Activated naive CD8-positive, alpha-beta T cell treated with anti-CD3 and anti-CD28 coated beads, Interleukin-2, amount 10 ng/mL, durations not matched to agents 7 days and 5 days (primary cell): ENCODE results near the gene ULBP2. TPM values are rescaled to one million over a fixed set of nuclear protein-coding genes. Genes with fewer than 3 reads are reported as not detected.
"Not testable (repeated sequence)": the region's sequence is repeated elsewhere in the genome, so short reads cannot be mapped to it uniquely, and the experiment has no call there.

Experiments used
- ATAC-seq: fragments of 150-1000 bp; cut with Tn5 transposase; one replicate; pipeline ENCODE4 v1.10.0; 2021; ENCODE audit warnings: low read depth, moderate library complexity
- POLR2A ChIA-PET: fragments of 350-600 bp; sonication (Branson Sonifier 250); formaldehyde crosslinking; loops from one replicate; lab custom pipeline; 2021; ENCODE audit warnings: antibody characterized with exemption; lab: Charles Lee
- DNase-seq: peaks from one replicate; pipeline ENCODE4 v3.0.0; 2021
- H3K27ac Mint-ChIP-seq: one replicate; pipeline ENCODE4 v1.8.0; 2022; ENCODE audit warnings: mild to moderate bottlenecking, mixed read lengths
- H3K27me3 Mint-ChIP-seq: one replicate; pipeline ENCODE4 v1.8.0; 2022; ENCODE audit warnings: mild to moderate bottlenecking, moderate library complexity, mixed read lengths
- H3K36me3 Mint-ChIP-seq: one replicate; pipeline ENCODE4 v1.8.0; 2021; ENCODE audit warnings: mild to moderate bottlenecking, mixed read lengths
- H3K4me1 Mint-ChIP-seq: one replicate; pipeline ENCODE4 v1.8.0; 2021; ENCODE audit warnings: mixed read lengths
- H3K4me3 Mint-ChIP-seq: one replicate; pipeline ENCODE4 v1.8.0; 2022; ENCODE audit warnings: mild to moderate bottlenecking, moderate library complexity, mixed read lengths
- H3K9me3 Mint-ChIP-seq: one replicate; pipeline ENCODE4 v1.8.0; 2021; ENCODE audit warnings: mixed read lengths
- total RNA-seq, 2 experiments: library from RNA; stranded (reverse); gene quantifications; one replicate each; pipeline ENCODE4 v1.2.3, GENCODE V29; 2021

Gene ULBP2
- total RNA-seq, 2 experiments from 2014 or later, result 0.53 to 0.60 TPM

- POLR2A ChIA-PET, result no interaction called here
- Mint-ChIP-seq H3K27me3 (peaks cover 13% of the 10 kb centered on the region), H3K4me3 (no peak overlapping the region), H3K27ac (no peak overlapping the region), H3K36me3 (no peaks in the 10 kb centered on the region), H3K4me1 (no peaks in the 10 kb centered on the region), H3K9me3 (peaks cover 5% of the 10 kb centered on the region)
- ATAC-seq (no peak), DNase-seq (no peak)
These were observed 37.7 kb upstream of the ULBP2 start for GRCh38 chr6:149903938-149904611.

GRCh38 chr6:149904661-149905370, 37.0 kb upstream of the ULBP2 start:
- no peak overlapping the region for H3K27ac Mint-ChIP-seq
- no peak for DNase-seq

GRCh38 chr6:149905371-149905910, 36.4 kb upstream of the ULBP2 start:
- Mint-ChIP-seq H3K4me1 (no peaks in the 10 kb centered on the region), H3K27me3 (peaks cover 13% of the 10 kb centered on the region), H3K36me3 (no peaks in the 10 kb centered on the region), H3K27ac (no peak overlapping the region), H3K9me3 (peaks cover 8% of the 10 kb centered on the region), H3K4me3 (no peak overlapping the region)
- DNase-seq (no peak), ATAC-seq (no peak)
- POLR2A ChIA-PET, result no interaction called here

More at GRCh38 chr6:149904661-149905370, 37.0 kb upstream of the ULBP2 start:
- Mint-ChIP-seq H3K4me3 (no peak overlapping the region), H3K9me3 (peaks cover 8% of the 10 kb centered on the region), H3K36me3 (no peaks in the 10 kb centered on the region), H3K4me1 (no peaks in the 10 kb centered on the region), H3K27me3 (peaks cover 13% of the 10 kb centered on the region)
- ATAC-seq, result no peak
- POLR2A ChIA-PET, result no interaction called here

GRCh38 chr6:149905911-149906371, 35.9 kb upstream of the ULBP2 start:
- DNase-seq, result no peak
- no peak for ATAC-seq
- Mint-ChIP-seq H3K4me3 (no peak overlapping the region), H3K27me3 (peaks cover 14% of the 10 kb centered on the region), H3K4me1 (no peaks in the 10 kb centered on the region), H3K36me3 (no peaks in the 10 kb centered on the region), H3K27ac (no peak overlapping the region), H3K9me3 (peaks cover 8% of the 10 kb centered on the region)
- POLR2A ChIA-PET, result no interaction called here

GRCh38 chr6:149906405-149906804, 35.4 kb upstream of the ULBP2 start:
- no peak overlapping the region for H3K4me3 Mint-ChIP-seq
- no peak for ATAC-seq
- peaks cover 18% of the 10 kb centered on the region for H3K27me3 Mint-ChIP-seq
- no peaks in the 10 kb centered on the region for H3K36me3 Mint-ChIP-seq
- DNase-seq, result no peak
- H3K4me1 Mint-ChIP-seq, result no peaks in the 10 kb centered on the region
- POLR2A ChIA-PET, result no interaction called here
- peaks cover 8% of the 10 kb centered on the region for H3K9me3 Mint-ChIP-seq
- no peak overlapping the region for H3K27ac Mint-ChIP-seq

- peaks cover 8% of the 10 kb centered on the region for H3K9me3 Mint-ChIP-seq
- no peaks in the 10 kb centered on the region for H3K4me1 Mint-ChIP-seq
These were observed 34.5 kb upstream of the ULBP2 start for GRCh38 chr6:149907317-149907716.

GRCh38 chr6:149908480-149908879, 33.3 kb upstream of the ULBP2 start:
- ATAC-seq, H3K9me3 Mint-ChIP-seq, H3K36me3 Mint-ChIP-seq, H3K4me1 Mint-ChIP-seq, POLR2A ChIA-PET, H3K4me3 Mint-ChIP-seq, H3K27ac Mint-ChIP-seq, DNase-seq: not testable (repeated sequence)
- peaks cover 21% of the 10 kb centered on the region for H3K27me3 Mint-ChIP-seq

More at GRCh38 chr6:149907317-149907716, 34.5 kb upstream of the ULBP2 start:
- Mint-ChIP-seq H3K27me3 (peaks cover 17% of the 10 kb centered on the region), H3K27ac (no peak overlapping the region), H3K36me3 (no peaks in the 10 kb centered on the region), H3K4me3 (no peak overlapping the region)
- DNase-seq (no peak), ATAC-seq (no peak)
- POLR2A ChIA-PET, result no interaction called here

- DNase-seq (no peak), ATAC-seq (no peak)
- Mint-ChIP-seq H3K36me3 (no peaks in the 10 kb centered on the region), H3K27ac (no peak overlapping the region), H3K9me3 (peaks cover 8% of the 10 kb centered on the region), H3K4me3 (no peak overlapping the region), H3K27me3 (peaks cover 28% of the 10 kb centered on the region), H3K4me1 (no peaks in the 10 kb centered on the region)
- POLR2A ChIA-PET, result no interaction called here
These were observed 31.9 kb upstream of the ULBP2 start for GRCh38 chr6:149909701-149910470.

GRCh38 chr6:149910721-149911151, 31.1 kb upstream of the ULBP2 start:
- DNase-seq (no peak), ATAC-seq (no peak)
- no peaks in the 10 kb centered on the region for H3K4me1 Mint-ChIP-seq
- no peaks in the 10 kb centered on the region for H3K36me3 Mint-ChIP-seq
- no peak overlapping the region for H3K4me3 Mint-ChIP-seq
- no peak overlapping the region for H3K27ac Mint-ChIP-seq
- peaks cover 8% of the 10 kb centered on the region for H3K9me3 Mint-ChIP-seq
- H3K27me3 Mint-ChIP-seq, result peaks cover 31% of the 10 kb centered on the region
- POLR2A ChIA-PET, result no interaction called here

- POLR2A ChIA-PET, H3K4me1 Mint-ChIP-seq, H3K27ac Mint-ChIP-seq, ATAC-seq, H3K4me3 Mint-ChIP-seq, H3K36me3 Mint-ChIP-seq, H3K9me3 Mint-ChIP-seq, DNase-seq: not testable (repeated sequence)
- H3K27me3 Mint-ChIP-seq, result peaks cover 39% of the 10 kb centered on the region
These were observed 29.1 kb upstream of the ULBP2 start for GRCh38 chr6:149912680-149913079.

GRCh38 chr6:149913085-149913484, 28.7 kb upstream of the ULBP2 start:
- POLR2A ChIA-PET, result no interaction called here
- DNase-seq, result no peak
- Mint-ChIP-seq H3K4me3 (no peak overlapping the region), H3K9me3 (peaks cover 4% of the 10 kb centered on the region), H3K36me3 (no peaks in the 10 kb centered on the region), H3K27me3 (peaks cover 36% of the 10 kb centered on the region), H3K4me1 (no peaks in the 10 kb centered on the region), H3K27ac (no peak overlapping the region)
- ATAC-seq, result no peak

- no peak for DNase-seq
These were observed 28.1 kb upstream of the ULBP2 start for GRCh38 chr6:149913540-149914240.

More at GRCh38 chr6:149913540-149914240, 28.1 kb upstream of the ULBP2 start:
- peaks cover 2% of the 10 kb centered on the region for H3K9me3 Mint-ChIP-seq
- no peak for ATAC-seq
- POLR2A ChIA-PET, result no interaction called here
- no peak overlapping the region for H3K27ac Mint-ChIP-seq
- H3K36me3 Mint-ChIP-seq, result no peaks in the 10 kb centered on the region
- H3K4me3 Mint-ChIP-seq, result no peak overlapping the region
- H3K27me3 Mint-ChIP-seq, result peaks cover 34% of the 10 kb centered on the region
- H3K4me1 Mint-ChIP-seq, result no peaks in the 10 kb centered on the region
